Loucy (cell line): ENCODE results near the gene ITGA5.

Experiments
- H2AFZ ChIP-seq: fragments of 200-600 bp; sonication (generic); 2 replicates; pipeline ENCODE4 v1.6.0; 2016; ENCODE audit warnings: antibody characterized with exemption, mild to moderate bottlenecking, low read length, moderate library complexity
- H3F3A ChIP-seq: fragments of 200-600 bp; 2 replicates; pipeline ENCODE4 v1.6.0; 2016; ENCODE audit warnings: antibody characterized with exemption, low read depth, mild to moderate bottlenecking
- H3K27me3 ChIP-seq: fragments of 200-600 bp; sonication (generic); 2 replicates; pipeline ENCODE4 v1.6.1; 2014; ENCODE audit warnings: low read length, mild to moderate bottlenecking; ENCODE audit not compliant: insufficient read depth, poor library complexity, severe bottlenecking
- H3K36me3 ChIP-seq: fragments of 200-600 bp; sonication (generic); 2 replicates; pipeline ENCODE4 v1.6.1; 2016; ENCODE audit warnings: low read length; ENCODE audit not compliant: insufficient read depth
- H3K4me1 ChIP-seq: fragments of 200-600 bp; sonication (generic); 2 replicates; pipeline ENCODE4 v1.5.1; 2014; ENCODE audit warnings: low read length, mild to moderate bottlenecking; ENCODE audit not compliant: insufficient read depth, poor library complexity, severe bottlenecking
- H3K4me2 ChIP-seq: fragments of 200-600 bp; sonication (generic); 2 replicates; pipeline ENCODE4 v1.6.0; 2014; ENCODE audit warnings: antibody characterized with exemption, low read length, low read depth, mild to moderate bottlenecking; ENCODE audit not compliant: poor library complexity, severe bottlenecking
- H3K4me3 ChIP-seq: fragments of 200-600 bp; sonication (generic); 2 replicates; pipeline ENCODE4 v1.5.1; 2014; ENCODE audit warnings: low read length, mild to moderate bottlenecking, mixed read lengths; ENCODE audit not compliant: poor library complexity, severe bottlenecking
- H3K79me2 ChIP-seq: fragments of 200-600 bp; sonication (generic); 2 replicates; pipeline ENCODE4 v1.6.1; 2014; ENCODE audit warnings: low read length; ENCODE audit not compliant: insufficient read depth
- H3K9ac ChIP-seq: fragments of 200-600 bp; sonication (generic); 2 replicates; pipeline ENCODE4 v1.6.0; 2014; ENCODE audit warnings: mild to moderate bottlenecking, low read depth, low read length, moderate library complexity; ENCODE audit not compliant: poor library complexity, severe bottlenecking
- H3K9me2 ChIP-seq: fragments of 200-600 bp; sonication (generic); replicated peaks from 2 replicates; pipeline ENCODE4 v1.6.1; 2016; ENCODE audit warnings: low read depth, low read length, mixed read lengths
- H3K9me3 ChIP-seq: fragments of 200-600 bp; sonication (generic); 2 replicates; pipeline ENCODE4 v1.6.1; 2014; ENCODE audit warnings: mild to moderate bottlenecking, antibody characterized with exemption, low read length, low read depth; ENCODE audit not compliant: insufficient read depth
- H4K20me1 ChIP-seq: fragments of 200-600 bp; sonication (generic); 2 replicates; pipeline ENCODE4 v1.6.0; 2014; ENCODE audit warnings: antibody characterized with exemption, low read length, mild to moderate bottlenecking; ENCODE audit not compliant: insufficient read depth, poor library complexity, severe bottlenecking
- CTCF ChIP-seq: fragments of 200-600 bp; sonication (generic); conservative IDR thresholded peaks from 2 replicates; pipeline ENCODE4 v1.5.1; 2014; ENCODE audit warnings: mild to moderate bottlenecking, antibody characterized with exemption, low read length
- EZH2phosphoT487 ChIP-seq: fragments of 200-600 bp; IDR thresholded peaks from 2 replicates; pipeline ENCODE4 v1.6.1; 2018; ENCODE audit warnings: antibody characterized with exemption, mild to moderate bottlenecking, moderate library complexity, borderline replicate concordance

ITGA5 gene

GRCh38 chr12:54420766-54421144 lies 1.7 kb upstream of the ITGA5 start:
- H3K4me1 ChIP-seq: peaks cover 47% of the 10 kb centered on the region
- no peak for TF ChIP-seq CTCF
- no peak for TF ChIP-seq EZH2phosphoT487
- peak overlapping the region; percentile 41 for H3K9ac ChIP-seq
- H4K20me1 ChIP-seq: peaks cover 7% of the 10 kb centered on the region
- peak overlapping the region; percentile 26 for H3K4me3 ChIP-seq
- peaks cover 10% of the 10 kb centered on the region for H3K27me3 ChIP-seq
- peak overlapping the region; percentile 100 for H3K4me2 ChIP-seq
- 0 out of 2 replicates have a peak, but pooled peaks cover 2% of the 10 kb centered on the region for H3F3A ChIP-seq
- H3K36me3 ChIP-seq: no peaks in the 10 kb centered on the region
- no peaks in the 10 kb centered on the region for H3K9me3 ChIP-seq
- no peak overlapping the region for H2AFZ ChIP-seq
- peaks cover 43% of the 10 kb centered on the region for H3K79me2 ChIP-seq
- H3K9me2 ChIP-seq: no peaks in the 10 kb centered on the region

- no peak overlapping the region for H2AFZ ChIP-seq
- peaks cover 10% of the 10 kb centered on the region for H3K27me3 ChIP-seq
- H3K9ac ChIP-seq: peak overlapping the region; percentile 99
- H3K79me2 ChIP-seq: peaks cover 65% of the 10 kb centered on the region
- H3K4me3 ChIP-seq: peak overlapping the region; percentile 98
- H3K36me3 ChIP-seq: no peaks in the 10 kb centered on the region
- peak overlapping the region; percentile 100 for H3K4me2 ChIP-seq
- H3K9me3 ChIP-seq: no peaks in the 10 kb centered on the region
- no peaks in the 10 kb centered on the region for H3K9me2 ChIP-seq
- peaks cover 7% of the 10 kb centered on the region for H4K20me1 ChIP-seq
- TF ChIP-seq CTCF (no peak), EZH2phosphoT487 (no peak)
- H3K4me1 ChIP-seq: peaks cover 64% of the 10 kb centered on the region
- peaks cover 6% of the 10 kb centered on the region; the same call in 1 of the 2 replicates for H3F3A ChIP-seq
These were observed 502 bp downstream of the ITGA5 start for GRCh38 chr12:54418441-54419087.

- peaks cover 66% of the 10 kb centered on the region for H3K4me1 ChIP-seq
- peak overlapping the region; percentile 29; the same call in 1 of the 2 replicates for H2AFZ ChIP-seq
- peaks cover 7% of the 10 kb centered on the region for H4K20me1 ChIP-seq
- peaks cover 72% of the 10 kb centered on the region for H3K79me2 ChIP-seq
- peaks cover 10% of the 10 kb centered on the region for H3K27me3 ChIP-seq
- peak overlapping the region; percentile 98 for H3K4me3 ChIP-seq
- no peak for TF ChIP-seq EZH2phosphoT487
- no peak for TF ChIP-seq CTCF
- H3K4me2 ChIP-seq: peak overlapping the region; percentile 100
- peak overlapping the region; percentile 99 for H3K9ac ChIP-seq
- H3K9me2 ChIP-seq: no peaks in the 10 kb centered on the region
- peaks cover 6% of the 10 kb centered on the region; the same call in 1 of the 2 replicates for H3F3A ChIP-seq
- no peaks in the 10 kb centered on the region for H3K36me3 ChIP-seq
- H3K9me3 ChIP-seq: no peaks in the 10 kb centered on the region
These were observed 1.2 kb downstream of the ITGA5 start for GRCh38 chr12:54417712-54418440.
